ENCODE results near the gene ACE. TPM values are rescaled to one million over a fixed set of nuclear protein-coding genes. Genes with fewer than 3 reads are reported as not detected.

ACE gene
- total RNA-seq, 4 donors from 2014 or later, result 1.7 to 6.3 (median 4.8) TPM

- H3K4me1 ChIP-seq, result peaks cover 0 to 5% of the 10 kb centered on the region in 2 donors
- no peak overlapping the region for H3K27ac ChIP-seq
- no peaks in the 10 kb centered on the region for H3K9me3 ChIP-seq
- ATAC-seq, result no peak
- in situ Hi-C loops (cut with MboI; ENCODE audit: low sequenced_read_pairs in 4 of 4), result loop anchor here in 2 of 4 donors (10.0 kb wide), 2 partner anchors 48 to 58 kb away; no protein-coding TSS in a partner anchor
- peaks cover 5 to 14% (median 5%) of the 10 kb centered on the region in 3 donors for H3K27me3 ChIP-seq
- DNase-seq, result no peak
- no peaks in the 10 kb centered on the region for H3K36me3 ChIP-seq
- TF ChIP-seq POLR2A (IDR thresholded peaks at IDR 0.05) (no peak), CTCF (IDR thresholded peaks at IDR 0.05 in 4 of 5, conservative IDR thresholded peaks at IDR 0.05 in 1 of 5) (no peak)
- intact Hi-C loops (cut with DNase I; ENCODE audit: low total_unique reads), result no loop called here
- H3K4me3 ChIP-seq, result no peak overlapping the region
Measured at GRCh38 chr17:63483038-63483437, 6.2 kb downstream of the ACE start.

GRCh38 chr17:63483655-63484575, 7.1 kb downstream of the ACE start:
- Histone ChIP-seq H3K9me3 (no peaks in the 10 kb centered on the region), H3K36me3 (no peaks in the 10 kb centered on the region), H3K27me3 (peaks cover 0 to 7% (median 0%) of the 10 kb centered on the region in 3 donors), H3K4me3 (no peak overlapping the region), H3K27ac (no peak overlapping the region), H3K4me1 (no peaks in the 10 kb centered on the region)
- DNase-seq, result no peak
- in situ Hi-C loops (cut with MboI; ENCODE audit: low sequenced_read_pairs in 4 of 4) (loop anchor here in 2 of 4 donors (10.0 kb wide), 2 partner anchors 49 to 59 kb away; no protein-coding TSS in a partner anchor), intact Hi-C loops (cut with DNase I; ENCODE audit: low total_unique reads) (no loop called here)
- ATAC-seq, result no peak
- TF ChIP-seq POLR2A (IDR thresholded peaks at IDR 0.05) (no peak), CTCF (IDR thresholded peaks at IDR 0.05 in 4 of 5, conservative IDR thresholded peaks at IDR 0.05 in 1 of 5) (no peak)

- no peak overlapping the region for H3K27ac ChIP-seq
- H3K27me3 ChIP-seq, result no peaks in the 10 kb centered on the region
- H3K4me1 ChIP-seq, result no peaks in the 10 kb centered on the region
- in situ Hi-C loops (cut with MboI; ENCODE audit: low sequenced_read_pairs in 4 of 4), result loop anchor here in 2 of 4 donors (10.0 kb wide), 2 partner anchors 52 to 62 kb away; no protein-coding TSS in a partner anchor
- ATAC-seq (no peak), DNase-seq (no peak)
- intact Hi-C loops (cut with DNase I; ENCODE audit: low total_unique reads), result no loop called here
- no peaks in the 10 kb centered on the region for H3K9me3 ChIP-seq
- no peak overlapping the region for H3K4me3 ChIP-seq
- H3K36me3 ChIP-seq, result no peaks in the 10 kb centered on the region
- TF ChIP-seq POLR2A (IDR thresholded peaks at IDR 0.05) (no peak), CTCF (IDR thresholded peaks at IDR 0.05 in 4 of 5, conservative IDR thresholded peaks at IDR 0.05 in 1 of 5) (no peak)
Measured at GRCh38 chr17:63486317-63487013, 9.6 kb downstream of the ACE start.

- Histone ChIP-seq H3K27me3 (no peaks in the 10 kb centered on the region), H3K4me1 (no peaks in the 10 kb centered on the region), H3K4me3 (no peak overlapping the region), H3K36me3 (no peaks in the 10 kb centered on the region), H3K9me3 (no peaks in the 10 kb centered on the region), H3K27ac (no peak overlapping the region)
- intact Hi-C loops (cut with DNase I; ENCODE audit: low total_unique reads), result no loop called here
- in situ Hi-C loops (cut with MboI; ENCODE audit: low sequenced_read_pairs in 4 of 4), result loop anchor here in 2 of 4 donors (10.0 kb wide), 2 partner anchors 52 to 62 kb away; no protein-coding TSS in a partner anchor
- ATAC-seq (no peak), DNase-seq (no peak)
- TF ChIP-seq POLR2A (IDR thresholded peaks at IDR 0.05) (no peak), CTCF (IDR thresholded peaks at IDR 0.05 in 4 of 5, conservative IDR thresholded peaks at IDR 0.05 in 1 of 5) (no peak)
Measured at GRCh38 chr17:63487014-63487339, 10.1 kb downstream of the ACE start.

Data from gastrocnemius medialis (tissue), 4 donors.